Colon (tissue), 2 donors: ENCODE results near the gene KIF17.
"Not testable (repeated sequence)": the region's sequence is repeated elsewhere in the genome, so short reads cannot be mapped to it uniquely, and the experiment has no call there.

Source experiments
- FAIRE-seq: peaks from 2 replicates; lab custom pipeline; 2012; peaks lifted over from hg19 to GRCh38; lab: Jason Lieb, UNC
- donor health status: control.
- donor health status: control.

The KIF17 gene

GRCh38 chr1:20727746-20728316 lies 10.0 kb upstream of the KIF17 start:
- no peak for FAIRE-seq

- FAIRE-seq, result no peak
Measured at GRCh38 chr1:20726932-20727745, 9.3 kb upstream of the KIF17 start.

GRCh38 chr1:20726118-20726911 lies 8.5 kb upstream of the KIF17 start:
- FAIRE-seq, result no peak

GRCh38 chr1:20725189-20726117 lies 7.6 kb upstream of the KIF17 start:
- FAIRE-seq, result no peak

GRCh38 chr1:20724364-20725188 lies 6.8 kb upstream of the KIF17 start:
- no peak for FAIRE-seq

GRCh38 chr1:20723537-20724363 lies 5.9 kb upstream of the KIF17 start:
- no peak for FAIRE-seq

GRCh38 chr1:20723159-20723536 lies 5.3 kb upstream of the KIF17 start:
- FAIRE-seq, result no peak

- no peak for FAIRE-seq
Measured at GRCh38 chr1:20721117-20722061, 3.6 kb upstream of the KIF17 start.

GRCh38 chr1:20720631-20721091 lies 2.9 kb upstream of the KIF17 start:
- no peak for FAIRE-seq

GRCh38 chr1:20719871-20720620 lies 2.2 kb upstream of the KIF17 start:
- no peak for FAIRE-seq

GRCh38 chr1:20719261-20719660 lies 1.5 kb upstream of the KIF17 start:
- no peak for FAIRE-seq

- FAIRE-seq, result not testable (repeated sequence)
Measured at GRCh38 chr1:20718343-20718882, 606 bp upstream of the KIF17 start.

GRCh38 chr1:20716232-20716631 lies 1.6 kb downstream of the KIF17 start:
- no peak for FAIRE-seq

- FAIRE-seq, result no peak
Measured at GRCh38 chr1:20715406-20715805, 2.4 kb downstream of the KIF17 start.

GRCh38 chr1:20713440-20713839 lies 4.4 kb downstream of the KIF17 start:
- no peak for FAIRE-seq

GRCh38 chr1:20712215-20712577 lies 5.6 kb downstream of the KIF17 start:
- no peak for FAIRE-seq

- FAIRE-seq, result no peak
Measured at GRCh38 chr1:20711285-20712214, 6.3 kb downstream of the KIF17 start.
